22Rv1 (cell line): ENCODE results near the gene TANK.
"Not testable (repeated sequence)": the region's sequence is repeated elsewhere in the genome, so short reads cannot be mapped to it uniquely, and the experiment has no call there.

ENCODE experiments used
- H3K27ac ChIP-seq: fragments of 450-650 bp; 2 replicates; pipeline ENCODE4 v1.5.1; 2017
- CTCF ChIP-seq: fragments of 450-650 bp; IDR thresholded peaks from 2 replicates; pipeline ENCODE4 v1.5.1; 2017; ENCODE audit warnings: mild to moderate bottlenecking
- ZFX ChIP-seq: fragments of 450-650 bp; IDR thresholded peaks from 2 replicates; pipeline ENCODE4 v1.6.1; 2017; ENCODE audit warnings: antibody characterized with exemption, borderline replicate concordance

The TANK gene

DNA sequence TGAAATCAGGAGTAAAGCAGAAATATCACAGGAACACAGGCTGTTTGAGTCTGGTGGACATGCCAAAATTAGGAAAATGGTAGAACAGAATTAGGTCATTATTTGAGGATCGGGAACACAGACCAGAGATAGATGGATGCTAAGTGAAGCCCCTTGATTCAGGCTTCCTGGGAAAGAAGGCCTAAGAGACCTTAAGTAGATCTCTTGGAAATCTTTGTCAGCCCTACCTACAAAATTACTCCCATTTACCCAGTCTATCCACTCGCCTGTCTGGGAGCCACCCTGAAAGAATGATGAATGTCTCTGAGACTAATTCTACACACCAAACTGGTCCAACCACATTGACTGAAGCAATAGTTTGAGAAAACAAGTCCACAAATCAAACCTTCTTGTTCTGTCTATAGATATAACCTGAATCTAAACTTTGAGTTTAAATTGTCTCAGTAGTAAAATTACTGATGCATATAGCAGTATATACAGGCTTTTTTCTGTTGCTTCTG lies 36.6 kb upstream of the TANK start:
- no peak overlapping the region for H3K27ac ChIP-seq
- TF ChIP-seq ZFX (no peak), CTCF (no peak)

DNA sequence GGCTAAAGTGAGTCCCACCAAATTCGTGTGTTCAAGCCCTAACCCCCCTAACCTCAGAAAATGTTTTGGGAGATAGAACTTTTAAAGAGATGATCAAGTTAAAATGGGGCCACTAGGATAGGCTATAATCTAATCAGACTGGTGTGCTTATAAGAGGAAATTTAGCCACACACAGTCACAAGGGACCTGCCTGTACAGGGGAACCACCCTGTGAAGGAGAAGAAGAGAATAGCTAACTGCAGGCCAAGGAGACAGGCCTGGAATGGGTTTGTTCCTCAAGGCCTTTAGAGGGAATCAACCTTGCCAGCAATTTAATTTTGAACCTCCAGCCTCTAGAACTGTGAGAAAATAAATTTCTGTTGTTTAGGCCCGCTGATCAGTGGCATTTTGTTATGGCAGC lies 36.0 kb upstream of the TANK start:
- no peak for TF ChIP-seq ZFX
- no peak for TF ChIP-seq CTCF
- H3K27ac ChIP-seq = no peak overlapping the region

DNA sequence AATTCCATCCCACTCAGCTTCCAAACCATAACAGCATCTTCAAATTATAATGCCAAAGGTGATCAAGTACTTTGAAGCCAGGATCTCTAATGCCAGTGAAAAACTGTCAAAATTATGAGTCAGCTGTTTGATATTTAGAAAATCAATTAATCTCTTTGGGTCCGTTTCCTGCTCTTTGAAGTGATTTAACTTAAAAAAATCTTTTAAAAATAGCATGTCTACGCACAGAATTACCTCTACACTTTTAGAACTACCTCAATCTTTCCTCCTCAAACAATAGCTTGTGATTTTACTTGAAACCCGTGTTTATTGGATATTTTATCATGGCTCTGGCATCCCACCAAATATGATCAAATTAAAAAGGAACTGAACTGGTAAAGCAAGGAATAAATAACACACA lies 31.3 kb upstream of the TANK start:
- TF ChIP-seq ZFX (no peak), CTCF (no peak)
- H3K27ac ChIP-seq = no peak overlapping the region

- no peak for TF ChIP-seq CTCF
- no peak for TF ChIP-seq ZFX
- no peak overlapping the region for H3K27ac ChIP-seq
Measured at GRCh38 chr2:161130354-161130753, 29.9 kb upstream of the TANK start.

- TF ChIP-seq ZFX (no peak), CTCF (no peak)
- no peak overlapping the region for H3K27ac ChIP-seq
Measured at GRCh38 chr2:161131074-161131680, 29.1 kb upstream of the TANK start.

GRCh38 chr2:161131804-161132203 lies 28.4 kb upstream of the TANK start:
- no peak for TF ChIP-seq ZFX
- no peak for TF ChIP-seq CTCF
- no peak overlapping the region for H3K27ac ChIP-seq

GRCh38 chr2:161132384-161132783 lies 27.8 kb upstream of the TANK start:
- H3K27ac ChIP-seq = not testable (repeated sequence)

- no peak overlapping the region for H3K27ac ChIP-seq
- TF ChIP-seq ZFX (no peak), CTCF (no peak)
Measured at GRCh38 chr2:161133366-161133765, 26.9 kb upstream of the TANK start.
